ENCODE data around the gene GRIK3. TPM values are rescaled to one million over a fixed set of nuclear protein-coding genes. Genes with fewer than 3 reads are reported as not detected.

GRIK3 gene
- not detected in 5 replicates for total RNA-seq (2022; extraction: Qiagen RNA extraction; ENCODE audit: low read depth)

GRCh38 chr1:37034121-37035013 is at the start of gene GRIK3:
Gene GRIK3, minus strand, starts transcription at chr1:37034515. Its CDS starts 407 bp downstream, at chr1:37034108.

Data from A549 treated with RU486 at 1 μM for 4 hours (cell line).